Renal cortical epithelial cell (primary cell): ENCODE data around the gene EIF2B2. TPM values are rescaled to one million over a fixed set of nuclear protein-coding genes. Genes with fewer than 3 reads are reported as not detected.

ENCODE experiments used
- DNase-seq: peaks from one replicate; pipeline ENCODE4 v3.0.0-alpha.2; 2011; ENCODE audit warnings: low read depth
- total RNA-seq: library from RNA; depleted of rRNA; stranded (reverse); fragments of >200 nt; gene quantifications from 2 replicates; pipeline ENCODE4 v1.2.3, GENCODE V29; 2014

EIF2B2 gene
- total RNA-seq = 54.4 and 62.9 TPM in 2 replicates

DNA sequence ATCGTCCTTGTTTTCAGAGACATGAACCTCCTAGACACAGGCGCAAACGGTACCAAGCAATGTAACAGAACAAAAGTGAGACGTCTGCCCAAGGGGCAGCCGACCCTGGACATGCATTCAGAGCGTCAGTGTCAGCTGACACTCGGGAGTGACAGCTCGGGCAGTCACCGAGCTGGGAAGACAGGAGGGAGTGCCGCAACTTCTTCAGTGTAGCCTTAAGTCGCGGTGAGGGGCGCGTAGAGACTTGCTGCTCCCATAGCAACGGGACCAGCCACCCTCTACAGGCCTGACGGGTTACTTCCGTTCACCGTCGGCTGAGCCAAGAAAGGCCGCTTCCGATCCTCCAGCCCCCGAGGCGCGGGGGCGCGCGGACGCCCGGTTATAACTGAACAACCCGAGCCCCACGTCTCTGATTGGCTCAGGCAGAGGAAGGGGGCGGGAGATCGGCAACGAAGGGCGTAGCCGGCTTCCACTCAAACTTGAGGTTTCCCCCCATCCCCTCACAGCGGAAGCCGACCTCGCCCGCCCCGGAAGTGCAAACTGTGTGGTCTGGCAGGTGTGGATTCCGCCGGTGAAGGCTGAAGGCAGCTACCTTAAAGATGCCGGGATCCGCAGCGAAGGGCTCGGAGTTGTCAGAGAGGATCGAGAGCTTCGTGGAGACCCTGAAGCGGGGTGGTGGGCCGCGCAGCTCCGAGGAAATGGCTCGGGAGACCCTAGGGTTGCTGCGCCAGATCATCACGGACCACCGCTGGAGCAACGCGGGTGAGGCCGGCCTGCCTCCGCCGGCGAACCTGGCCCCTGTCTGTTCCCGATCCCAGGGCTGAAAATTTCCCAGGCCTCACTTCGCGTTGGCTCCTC is at the start of gene EIF2B2:
EIF2B2 (plus strand) TSS at position 530 of the 858 bp plus-strand sequence; CDS start at position 600, 70 bp downstream.
- peak; percentile 92 for DNase-seq

DNA sequence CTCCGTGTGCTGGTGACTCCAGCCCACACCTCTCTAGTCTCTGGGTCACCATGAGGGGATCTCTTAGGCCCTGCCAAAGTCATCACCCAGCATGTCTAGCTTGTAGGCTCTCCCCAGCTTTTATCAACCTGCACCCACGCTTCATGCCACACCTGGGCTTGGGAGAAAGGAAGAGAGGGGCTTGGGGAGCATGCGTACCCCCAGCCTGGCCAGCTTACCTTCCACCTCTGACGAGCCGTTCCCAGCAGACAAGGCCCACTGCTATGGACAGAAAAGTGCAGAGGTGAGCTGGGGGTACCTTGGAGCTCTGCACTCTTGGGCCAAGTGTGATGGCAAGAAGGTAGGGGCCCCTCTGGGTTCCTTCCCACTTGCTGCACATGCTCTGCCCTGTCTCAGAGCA is 49.0 kb upstream of the EIF2B2 start:
- no peak for DNase-seq

DNA sequence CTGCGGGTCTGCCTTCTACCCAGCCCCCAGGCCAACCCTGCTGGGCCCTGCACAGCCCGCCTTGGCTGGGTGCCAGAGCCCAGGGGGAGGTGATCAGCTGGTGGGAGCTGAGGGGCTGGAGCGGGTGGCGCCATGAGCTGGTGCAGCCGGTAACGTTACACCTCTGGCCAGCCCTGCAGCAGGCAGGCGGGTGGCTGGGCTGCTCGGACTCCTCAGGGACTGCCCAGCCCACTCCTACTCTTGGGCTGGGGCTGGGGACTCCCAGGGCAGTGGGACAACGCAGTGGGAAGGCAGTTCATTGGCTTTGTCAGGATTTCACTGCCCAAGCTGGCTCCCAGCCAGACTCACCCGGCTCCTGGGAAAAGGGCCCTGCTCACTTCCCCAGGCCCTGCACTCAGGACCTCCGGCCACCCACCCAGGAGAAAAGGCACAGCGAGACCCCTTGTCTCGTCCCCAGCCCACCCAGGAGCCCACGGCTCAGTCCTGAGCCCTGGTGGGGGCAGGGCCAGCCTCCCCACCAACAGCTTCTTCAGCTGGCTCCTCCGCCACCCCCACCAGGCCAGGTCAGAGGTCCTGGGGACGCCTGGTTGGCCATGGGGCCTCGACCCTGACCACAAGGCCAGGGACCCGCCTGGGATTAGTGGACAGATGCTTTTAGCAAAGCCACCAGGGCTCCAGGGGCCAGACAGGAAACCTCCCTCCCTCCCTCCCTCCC is 48.3 kb upstream of the EIF2B2 start:
- DNase-seq = no peak

DNA sequence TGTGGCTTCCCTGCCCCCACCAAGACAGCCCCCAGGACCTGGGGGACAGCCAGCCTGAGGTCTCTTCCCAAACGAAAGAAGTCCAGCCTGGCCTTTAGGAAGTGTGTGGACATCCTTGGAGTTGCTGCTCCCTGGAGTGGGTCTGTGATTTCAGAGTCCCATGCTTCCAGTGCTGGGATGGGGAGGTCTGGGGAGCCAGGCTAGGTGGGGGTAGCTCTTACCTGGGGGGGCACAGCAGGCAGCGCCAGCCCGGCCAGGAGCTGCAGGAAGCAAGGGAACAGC is 47.8 kb upstream of the EIF2B2 start:
- no peak for DNase-seq

DNA sequence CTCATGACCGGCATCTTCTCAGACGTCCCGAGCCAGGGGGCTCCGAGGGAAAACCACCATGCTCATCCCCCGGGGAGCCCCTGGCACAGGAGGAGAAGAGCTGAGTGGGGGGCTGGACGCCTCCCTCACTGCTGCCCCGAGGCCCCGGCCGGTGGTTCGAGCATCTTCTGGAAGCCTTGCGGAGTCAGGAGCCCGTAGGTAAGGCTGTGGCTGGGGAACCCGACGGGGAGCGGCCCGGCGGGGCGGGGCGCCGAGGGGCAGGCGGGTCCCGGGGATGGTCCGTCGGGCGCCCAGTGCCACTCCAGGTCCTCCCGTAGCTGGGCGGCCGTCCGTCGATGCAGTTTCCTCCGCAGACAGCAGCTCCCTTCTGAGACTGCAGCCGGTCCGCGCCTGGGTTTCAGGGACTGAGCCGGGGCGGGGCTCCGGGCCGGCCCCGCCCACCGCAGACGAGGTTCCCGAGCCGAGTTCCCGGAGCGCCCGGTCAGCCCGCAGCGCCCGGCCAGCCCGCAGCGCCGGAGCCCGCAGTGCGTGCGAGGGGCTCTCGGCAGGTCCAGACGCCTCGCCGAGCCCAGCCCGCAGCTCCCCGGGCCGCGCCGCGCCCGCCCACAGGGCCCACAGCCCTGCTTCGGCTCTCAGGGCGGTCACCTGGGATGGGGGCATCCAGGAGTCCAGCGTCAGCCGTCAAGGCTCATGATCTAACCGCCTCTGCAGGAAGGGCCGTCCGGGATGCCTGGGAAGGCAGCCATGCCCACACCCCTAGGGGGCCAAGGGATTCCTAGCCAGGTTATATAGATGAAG is 47.3 kb upstream of the EIF2B2 start, which contains the start of gene PGF:
PGF (minus strand) TSS at position 369 of the 798 bp plus-strand sequence; CDS start at position 14, 355 bp downstream.
- no peak for DNase-seq

DNA sequence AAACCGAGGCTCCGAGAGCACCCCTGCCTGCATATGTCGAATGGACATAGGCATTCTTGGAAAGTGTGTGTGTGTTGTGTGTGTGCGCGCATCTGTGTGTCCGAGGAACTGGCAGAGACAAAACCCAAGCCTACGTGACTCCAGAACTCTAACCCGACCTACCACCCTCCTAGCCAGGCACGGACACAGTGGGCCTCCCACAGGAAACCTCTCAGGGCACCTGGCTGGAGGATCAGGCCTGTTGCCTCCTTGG is 46.8 kb upstream of the EIF2B2 start:
- DNase-seq = no peak

DNA sequence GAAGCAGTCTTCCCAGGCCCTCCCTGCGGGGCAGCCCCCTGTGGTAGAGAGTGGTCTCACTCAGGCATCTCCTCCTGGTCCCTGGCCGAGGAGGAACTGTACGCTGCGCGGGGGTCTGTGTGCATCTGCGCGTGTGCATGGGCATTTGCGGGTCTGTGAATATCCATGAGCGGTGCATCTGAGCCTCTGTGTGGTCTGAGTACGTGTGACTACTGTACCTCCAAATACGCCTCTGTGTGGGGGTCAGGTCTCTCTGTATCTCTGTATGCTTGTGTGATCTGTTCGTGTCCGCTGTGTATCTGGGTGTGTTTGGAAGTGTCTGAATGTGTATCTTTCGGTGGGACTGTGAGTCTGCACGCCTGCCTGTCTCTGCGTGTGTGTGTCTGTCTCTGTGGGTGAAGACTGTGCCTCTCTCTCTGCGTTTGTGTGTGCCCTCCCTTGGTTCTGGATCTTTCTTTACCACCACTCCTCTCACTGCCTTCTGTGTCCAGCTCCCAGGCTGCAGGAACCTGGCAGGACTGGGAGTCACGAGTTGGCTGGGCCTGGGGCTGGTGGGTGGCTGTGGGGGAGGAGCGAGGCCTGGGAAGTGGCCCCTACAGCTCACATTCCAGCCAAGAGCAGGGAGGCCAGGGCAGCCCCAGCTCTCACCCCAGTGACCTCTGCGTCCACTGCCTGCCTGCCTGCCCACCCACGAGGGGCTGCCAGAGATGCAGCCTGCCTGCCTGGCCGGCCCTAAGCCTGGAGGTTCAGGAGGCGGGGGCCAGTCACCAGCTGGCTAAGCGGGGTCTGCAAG is 46.2 kb upstream of the EIF2B2 start:
- no peak for DNase-seq

DNA sequence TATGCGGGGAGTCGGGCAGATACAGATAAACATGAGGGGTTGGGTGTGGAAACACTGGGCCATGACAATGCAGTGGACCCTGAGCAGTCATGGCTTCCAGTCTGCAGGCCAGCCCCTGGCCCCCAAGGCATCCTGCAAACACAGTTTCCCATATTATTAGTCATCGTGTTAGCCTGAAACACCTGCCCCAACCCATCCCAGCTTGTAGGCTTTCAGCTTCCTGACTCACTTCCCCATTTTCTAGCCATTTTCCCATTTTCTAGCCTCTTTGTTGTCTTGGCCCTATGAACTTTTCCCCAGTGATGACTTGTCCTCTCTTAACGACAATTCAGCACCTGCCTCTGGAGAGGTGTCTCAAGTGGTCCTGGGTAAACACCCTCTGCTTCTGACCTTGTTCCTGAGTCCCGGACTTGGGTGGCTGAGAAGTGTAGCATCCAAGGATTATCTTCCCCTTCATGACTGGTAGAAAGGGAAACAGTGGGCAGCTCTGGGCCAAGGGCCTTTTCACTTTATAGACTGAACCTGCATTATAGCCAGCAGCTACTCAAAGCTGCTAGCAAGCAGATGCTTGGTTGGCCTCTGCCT is 43.0 kb upstream of the EIF2B2 start:
- DNase-seq = no peak

DNA sequence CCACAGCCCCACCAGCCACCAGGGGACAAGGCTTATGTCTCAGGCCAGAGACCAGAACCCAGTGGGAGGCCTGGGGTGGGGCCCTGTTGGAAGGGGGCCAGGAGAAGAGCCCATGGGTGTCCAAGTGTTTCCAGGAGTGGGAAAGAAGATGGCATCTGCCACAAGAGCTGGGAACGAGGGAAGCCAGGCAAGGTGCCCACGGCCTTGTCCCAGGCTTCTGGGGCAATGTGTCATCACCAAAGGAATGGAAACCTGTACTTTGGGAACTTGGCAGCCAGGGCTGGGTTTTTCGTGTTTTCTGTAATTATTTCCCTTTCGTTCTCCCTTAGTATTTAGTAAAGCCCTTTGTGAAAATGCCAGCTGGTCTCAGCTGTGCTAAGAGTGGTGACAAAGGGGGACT is 42.0 kb upstream of the EIF2B2 start:
- DNase-seq = no peak

DNA sequence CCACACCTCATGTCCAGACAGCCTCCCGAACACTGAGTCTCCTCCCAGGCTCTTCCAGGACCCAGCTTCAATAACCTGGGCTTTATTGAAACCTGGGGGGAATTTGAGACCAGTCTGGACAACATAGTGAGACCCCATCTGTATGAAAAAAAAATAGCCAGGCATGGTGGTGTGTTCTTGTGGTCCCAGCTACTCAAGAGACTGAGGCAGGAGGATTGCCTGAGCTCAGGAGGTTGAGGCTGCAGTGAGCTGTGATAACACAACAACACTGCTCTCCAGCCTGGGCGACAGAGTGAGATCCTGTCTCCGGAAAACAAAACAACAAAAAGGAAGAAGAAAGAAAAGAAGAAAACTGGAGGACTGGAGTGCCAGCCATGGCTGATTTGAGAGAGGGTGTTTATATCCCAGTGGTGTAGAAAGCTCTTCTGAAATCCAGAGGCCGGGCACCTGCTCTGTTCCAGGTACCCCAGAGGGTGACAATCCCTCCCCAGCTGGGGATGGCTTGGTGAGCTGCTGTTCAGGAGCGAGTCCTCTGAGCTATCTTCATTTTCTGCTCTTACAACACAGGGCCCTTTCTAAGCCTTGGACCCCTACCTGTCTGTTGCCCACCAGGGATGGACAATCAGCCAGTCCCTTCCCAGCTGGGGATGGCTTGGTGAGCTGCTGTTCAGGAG is 41.3 kb upstream of the EIF2B2 start:
- DNase-seq = no peak

DNA sequence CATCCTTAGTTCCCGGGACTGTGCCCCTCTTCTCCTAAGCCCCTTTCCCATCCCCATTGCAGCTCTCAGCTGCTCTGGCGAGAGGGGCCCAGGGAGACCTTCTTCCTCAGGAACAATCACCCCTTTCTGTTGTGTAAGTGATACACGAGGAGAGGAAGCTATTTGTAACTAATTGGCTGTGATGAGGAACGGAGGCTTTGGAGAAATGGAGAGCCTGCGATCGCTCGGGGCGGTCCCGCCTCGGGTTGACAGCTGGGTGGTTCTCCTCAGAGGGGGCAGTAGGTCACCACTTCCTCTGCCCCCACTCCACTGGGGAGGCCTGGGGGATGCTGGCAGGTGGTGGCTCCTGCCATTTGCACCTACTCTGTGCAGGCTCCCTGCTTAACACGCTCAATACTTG is 40.7 kb upstream of the EIF2B2 start:
- no peak for DNase-seq

DNA sequence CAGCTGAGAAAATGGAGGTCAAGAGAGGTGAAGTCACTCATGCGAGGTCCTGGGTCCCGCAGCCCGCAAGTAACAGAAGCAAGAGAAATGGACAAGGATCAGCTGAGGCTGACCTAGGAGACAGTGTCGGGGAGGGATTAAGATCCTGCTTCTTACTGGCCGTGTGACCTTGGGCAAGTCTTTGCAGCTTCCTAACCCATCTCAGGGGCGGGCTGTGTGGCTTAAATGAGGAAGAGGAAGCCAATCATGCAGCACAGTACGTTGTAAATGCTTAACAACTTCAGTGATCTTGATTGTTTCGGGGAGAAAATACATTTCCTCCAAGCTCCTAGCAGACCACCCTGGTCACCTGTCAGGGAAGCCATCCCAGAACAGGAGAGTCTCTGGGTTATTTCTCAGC is 40.2 kb upstream of the EIF2B2 start:
- DNase-seq = no peak

DNA sequence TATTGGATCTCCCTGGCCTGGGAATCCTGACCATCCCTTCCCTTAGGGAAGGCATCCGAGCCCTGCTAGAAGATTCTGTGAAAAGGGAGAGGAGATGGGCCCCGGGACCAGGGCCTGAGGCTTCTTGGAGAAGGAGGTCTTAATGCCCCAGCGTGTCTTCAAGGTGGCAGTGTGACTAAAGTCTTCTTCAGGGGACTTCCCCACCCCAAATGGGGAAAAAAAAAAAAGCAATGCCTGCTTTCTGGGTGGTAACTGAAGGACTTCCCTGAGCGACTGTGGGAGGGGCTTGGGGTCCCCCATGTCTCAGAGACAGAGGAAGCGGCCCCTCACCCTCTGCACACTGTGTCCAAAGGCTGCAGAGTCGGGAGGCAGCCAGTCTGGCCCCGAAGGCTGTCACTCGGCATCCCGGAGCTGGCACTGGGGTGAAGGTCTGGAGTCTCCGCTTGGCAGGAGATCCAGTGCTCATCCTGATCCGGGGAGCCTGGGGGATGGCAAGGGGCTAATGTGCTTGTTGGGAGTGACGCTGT is 39.5 kb upstream of the EIF2B2 start:
- no peak for DNase-seq

DNA sequence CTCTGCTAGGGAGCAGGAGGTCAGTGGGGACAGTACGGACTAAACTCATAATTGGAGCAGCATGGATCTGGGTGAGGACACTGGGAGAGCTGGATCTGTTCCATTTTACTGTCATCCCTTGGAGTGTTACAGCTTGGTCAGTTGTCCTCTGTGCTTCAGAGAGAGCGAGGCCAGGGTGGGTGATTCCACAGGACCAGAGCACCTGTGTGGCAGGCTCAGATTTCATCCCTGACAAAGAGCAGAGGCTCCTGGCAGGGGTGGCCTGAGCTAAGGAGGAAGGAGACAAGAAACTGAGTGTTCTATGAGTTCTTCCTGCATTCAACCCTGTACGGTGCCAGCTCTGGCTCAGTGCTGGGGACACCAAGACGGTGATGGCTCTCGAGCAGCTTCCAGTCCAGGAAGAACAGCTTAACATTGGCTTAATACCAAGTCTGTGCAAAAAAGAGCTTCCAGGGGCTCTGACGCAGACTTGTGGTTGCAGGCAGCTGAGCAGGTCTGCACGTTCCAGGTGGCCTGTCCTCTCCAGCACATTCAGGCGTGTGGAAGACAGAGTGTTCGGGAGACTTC is 38.9 kb upstream of the EIF2B2 start:
- DNase-seq = peak; percentile 32

DNA sequence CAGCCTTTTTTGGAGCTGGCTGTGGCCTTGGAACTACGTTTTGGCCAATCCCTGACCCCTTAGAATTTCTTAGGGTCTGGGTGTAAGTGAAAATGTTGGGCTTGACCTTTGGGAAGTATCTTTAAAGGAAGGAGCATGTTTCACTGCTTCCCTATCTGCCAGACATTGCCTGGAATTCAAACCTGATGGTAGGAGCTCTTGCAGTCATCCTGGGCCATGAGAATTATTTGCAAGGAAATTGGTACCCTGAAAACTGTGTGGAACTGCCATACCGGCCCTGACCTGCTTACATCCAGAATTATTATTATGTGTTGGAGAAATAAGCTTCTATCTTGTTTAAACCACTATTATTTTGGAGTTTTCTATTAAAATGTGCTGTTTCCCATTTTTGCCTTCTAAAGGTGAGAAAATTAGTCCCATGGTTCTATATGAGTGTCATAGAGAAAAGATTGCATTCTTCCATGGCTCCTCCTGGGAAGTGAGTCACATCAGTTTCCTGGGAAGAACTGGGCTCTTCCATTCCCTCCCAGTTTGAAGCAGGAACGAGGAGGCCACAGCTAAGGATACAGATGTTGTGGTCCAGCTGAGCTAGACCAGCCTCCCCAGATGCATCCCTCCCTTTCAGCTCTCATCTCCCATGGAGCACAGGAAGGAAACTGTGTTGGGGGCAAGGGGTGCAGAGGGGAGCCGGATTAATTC is 37.8 kb upstream of the EIF2B2 start:
- DNase-seq = no peak

DNA sequence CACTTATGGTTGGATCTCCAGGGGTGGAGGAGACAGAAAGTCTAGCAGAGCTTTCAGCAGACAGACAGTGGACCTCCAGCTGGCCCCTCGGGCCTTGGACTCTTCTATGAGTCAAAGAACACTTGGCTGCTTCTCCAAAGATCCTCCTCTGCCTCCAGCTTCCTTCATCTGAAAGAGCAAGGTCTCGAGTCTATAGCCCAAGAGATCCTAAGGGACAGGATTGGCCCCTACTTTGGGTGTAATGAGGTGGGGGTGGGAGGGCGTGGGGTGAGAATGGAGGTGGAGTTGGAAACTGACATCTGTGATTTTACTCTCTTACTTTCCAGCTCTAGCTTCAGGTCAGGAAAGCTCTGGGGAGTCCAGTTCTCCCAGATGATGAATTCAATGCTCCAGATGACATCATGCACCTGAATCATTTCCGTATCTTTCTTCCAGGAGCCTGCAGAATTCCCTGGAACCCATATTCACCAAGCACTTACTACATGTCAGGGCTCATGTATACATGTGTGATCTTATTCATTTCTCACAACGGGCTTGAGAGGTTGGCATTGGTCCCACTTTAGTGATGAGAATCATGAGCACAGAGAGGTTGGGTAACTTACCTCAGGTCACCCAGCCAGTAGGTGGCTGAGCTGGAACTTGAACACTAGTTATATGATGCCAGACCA is 37.1 kb upstream of the EIF2B2 start:
- DNase-seq = no peak

DNA sequence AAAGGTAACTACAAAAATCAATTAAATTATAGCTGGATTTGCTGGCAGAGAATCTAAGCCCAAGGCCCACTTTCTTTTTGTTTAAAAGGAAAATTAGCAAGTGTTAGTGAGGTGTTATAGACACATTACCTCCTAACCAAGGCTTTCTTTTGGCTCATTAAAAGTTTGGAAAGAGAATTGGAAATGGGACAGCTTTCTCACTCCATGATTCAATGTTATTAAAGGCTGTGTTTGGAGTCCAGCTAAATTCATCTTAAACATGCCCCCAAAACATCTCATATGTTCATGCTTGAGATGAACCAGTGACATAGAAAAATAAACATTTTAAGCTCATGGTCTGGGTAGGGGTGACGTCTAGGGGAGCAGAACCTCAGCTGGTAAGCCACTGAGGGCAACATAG is 33.9 kb upstream of the EIF2B2 start:
- no peak for DNase-seq

DNA sequence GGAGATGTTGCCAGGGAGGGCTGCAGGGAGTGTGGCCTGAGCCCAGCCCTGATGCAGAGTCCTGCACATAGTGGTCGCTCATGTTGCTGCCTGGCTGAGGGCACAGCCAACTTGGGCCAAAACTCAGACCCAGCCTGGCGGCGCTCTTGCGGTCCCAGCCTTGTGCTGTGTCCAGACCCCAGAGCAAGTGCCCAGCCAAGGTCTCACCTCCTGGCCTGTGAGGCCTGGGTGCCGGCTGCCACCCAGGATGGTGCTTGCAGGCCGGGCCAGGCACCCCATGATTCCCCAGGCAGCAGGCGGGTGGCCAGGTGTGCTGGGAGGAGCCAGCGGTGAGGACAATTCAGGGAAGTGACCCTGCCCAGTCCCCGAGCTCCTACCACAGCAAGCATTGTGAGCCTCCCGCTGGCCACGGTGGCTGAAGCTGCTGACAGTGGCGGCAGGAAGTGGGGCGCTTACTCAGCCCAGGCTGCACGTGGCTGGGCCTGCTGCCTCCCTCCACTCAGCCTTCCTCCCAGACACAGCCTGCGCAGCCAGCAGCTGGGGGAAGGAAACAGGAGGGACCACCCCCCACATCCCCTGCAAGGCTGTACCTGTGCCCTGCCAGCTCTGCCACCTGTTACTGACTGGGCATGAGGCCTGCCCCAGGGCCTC is 29.6 kb upstream of the EIF2B2 start:
- DNase-seq = no peak

DNA sequence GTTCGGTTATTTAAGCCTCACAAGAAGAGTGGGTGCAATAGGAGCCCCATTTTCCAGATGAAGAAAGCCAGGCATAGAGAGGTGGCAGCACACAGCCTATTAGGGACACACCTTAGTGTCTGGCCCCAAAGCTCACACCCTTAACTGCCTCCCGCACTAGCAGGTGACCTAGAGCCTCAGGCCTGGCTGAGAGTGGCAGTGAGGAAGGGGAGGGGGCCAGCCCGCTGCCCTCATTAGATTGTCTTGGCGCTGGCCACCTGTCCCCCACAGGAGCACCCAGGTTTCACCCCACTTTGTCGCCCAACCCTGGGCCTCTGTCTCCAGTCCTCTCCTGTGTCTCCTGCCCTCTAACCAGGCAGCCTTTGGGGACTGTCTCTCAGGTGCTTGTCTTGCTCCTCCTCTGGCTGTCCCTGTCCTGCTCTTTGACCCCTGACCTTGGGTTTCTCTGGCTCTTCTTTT is 28.8 kb upstream of the EIF2B2 start:
- DNase-seq = no peak
